Amygdala (tissue), 56 donors: ENCODE results near the gene LRRC8C.
A peak's percentile ranks its signal among the peaks of the same experiment; 100 is the strongest.
"Not testable (repeated sequence)": the region's sequence is repeated elsewhere in the genome, so short reads cannot be mapped to it uniquely, and the experiment has no call there.

Source experiments
- DNase-seq, 56 donors: peaks; one replicate each; lab custom pipeline; 2025; lab: John Stamatoyannopoulos, UW

LRRC8C gene

GRCh38 chr1:89698624-89699023, 65.7 kb downstream of the LRRC8C start:
- no peak for DNase-seq

GRCh38 chr1:89699451-89699986, 66.6 kb downstream of the LRRC8C start:
- no peak for DNase-seq

- no peak for DNase-seq
These were observed 68.9 kb downstream of the LRRC8C start for GRCh38 chr1:89701746-89702241.

- no peak for DNase-seq
These were observed 69.7 kb downstream of the LRRC8C start for GRCh38 chr1:89702520-89703045.

GRCh38 chr1:89703469-89703868, 70.5 kb downstream of the LRRC8C start:
- no peak for DNase-seq

GRCh38 chr1:89704014-89704413, 71.1 kb downstream of the LRRC8C start:
- no peak for DNase-seq

- not testable (repeated sequence) for DNase-seq
These were observed 72.0 kb downstream of the LRRC8C start for GRCh38 chr1:89704885-89705284.

GRCh38 chr1:89705901-89706699, 73.2 kb downstream of the LRRC8C start:
- no peak for DNase-seq

GRCh38 chr1:89706700-89707012, 73.7 kb downstream of the LRRC8C start:
- no peak for DNase-seq

GRCh38 chr1:89708751-89709375, 75.9 kb downstream of the LRRC8C start:
- DNase-seq = peak in 1 of 56 donors; percentile 7

GRCh38 chr1:89710498-89711139, 77.7 kb downstream of the LRRC8C start:
- DNase-seq = no peak

GRCh38 chr1:89711140-89711778, 78.3 kb downstream of the LRRC8C start:
- no peak for DNase-seq

GRCh38 chr1:89712420-89712819, 79.5 kb downstream of the LRRC8C start:
- DNase-seq = no peak

- no peak for DNase-seq
These were observed 82.8 kb downstream of the LRRC8C start for GRCh38 chr1:89715677-89716076.

GRCh38 chr1:89719502-89720306, 86.8 kb downstream of the LRRC8C start:
- DNase-seq = no peak

GRCh38 chr1:89720839-89721238, 87.9 kb downstream of the LRRC8C start:
- DNase-seq = no peak

GRCh38 chr1:89721351-89721750, 88.4 kb downstream of the LRRC8C start:
- no peak for DNase-seq

- no peak for DNase-seq
These were observed 90.2 kb downstream of the LRRC8C start for GRCh38 chr1:89723144-89723543.

- DNase-seq = no peak
These were observed 90.9 kb downstream of the LRRC8C start for GRCh38 chr1:89723863-89724262.
